Measurements from ENCODE around the gene CFAP74. TPM values are rescaled to one million over a fixed set of nuclear protein-coding genes. Genes with fewer than 3 reads are reported as not detected.

The CFAP74 gene
- total RNA-seq, 2 donors from 2014 or later: under 0.01 TPM; not detected in 1

DNA sequence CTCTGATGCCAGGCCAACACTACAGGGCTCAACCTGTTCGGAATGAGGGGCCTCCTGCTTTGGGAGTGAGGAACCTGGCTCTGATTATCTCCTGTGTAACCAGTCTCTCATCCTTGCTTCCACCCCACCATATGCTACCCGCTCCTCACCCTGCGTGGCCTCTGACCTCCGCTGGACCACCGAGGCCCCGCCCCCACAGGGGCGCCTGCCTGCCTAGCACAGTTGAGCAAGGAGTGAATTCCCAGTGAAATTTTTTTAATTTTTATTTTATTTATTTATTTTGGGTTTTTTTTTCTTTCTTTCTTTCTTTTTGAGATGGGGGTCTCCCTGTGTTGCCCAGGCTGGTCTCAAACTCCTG, 110.8 kb downstream of the CFAP74 start:
- H3K36me3 ChIP-seq (replicated peaks in 1 of 2; ENCODE audit: insufficient read depth in 1 of 2, low read depth in 2 of 2): no peaks in the 10 kb centered on the region
- WGBS, 2 donors: 73 to 85% methylated on average over 7 of the region's 7 CpGs
- H3K27me3 ChIP-seq: no peaks in the 10 kb centered on the region
- no peaks in the 10 kb centered on the region for H3K9me3 ChIP-seq
- DNase-seq (no peak), ATAC-seq (no peak)
- intact Hi-C loops (cut with DNase I): no loop called here
- peaks cover 55% of the 10 kb centered on the region for H3K4me1 ChIP-seq
- no peak overlapping the region for H3K4me3 ChIP-seq
- TF ChIP-seq POLR2A (IDR thresholded peaks at IDR 0.05): no peak
- TF ChIP-seq, protein P1, sequence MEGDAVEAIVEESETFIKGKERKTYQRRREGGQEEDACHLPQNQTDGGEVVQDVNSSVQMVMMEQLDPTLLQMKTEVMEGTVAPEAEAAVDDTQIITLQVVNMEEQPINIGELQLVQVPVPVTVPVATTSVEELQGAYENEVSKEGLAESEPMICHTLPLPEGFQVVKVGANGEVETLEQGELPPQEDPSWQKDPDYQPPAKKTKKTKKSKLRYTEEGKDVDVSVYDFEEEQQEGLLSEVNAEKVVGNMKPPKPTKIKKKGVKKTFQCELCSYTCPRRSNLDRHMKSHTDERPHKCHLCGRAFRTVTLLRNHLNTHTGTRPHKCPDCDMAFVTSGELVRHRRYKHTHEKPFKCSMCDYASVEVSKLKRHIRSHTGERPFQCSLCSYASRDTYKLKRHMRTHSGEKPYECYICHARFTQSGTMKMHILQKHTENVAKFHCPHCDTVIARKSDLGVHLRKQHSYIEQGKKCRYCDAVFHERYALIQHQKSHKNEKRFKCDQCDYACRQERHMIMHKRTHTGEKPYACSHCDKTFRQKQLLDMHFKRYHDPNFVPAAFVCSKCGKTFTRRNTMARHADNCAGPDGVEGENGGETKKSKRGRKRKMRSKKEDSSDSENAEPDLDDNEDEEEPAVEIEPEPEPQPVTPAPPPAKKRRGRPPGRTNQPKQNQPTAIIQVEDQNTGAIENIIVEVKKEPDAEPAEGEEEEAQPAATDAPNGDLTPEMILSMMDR (IDR thresholded peaks at IDR 0.05): no peak
- no peak overlapping the region for H3K27ac ChIP-seq

GRCh38 chr1:1892079-1892762, 111.4 kb downstream of the CFAP74 start:
- Histone ChIP-seq H3K27ac (peak overlapping the region; percentile 76 to 96 (median 86)), H3K9me3 (no peaks in the 10 kb centered on the region), H3K36me3 (replicated peaks in 1 of 2; ENCODE audit: insufficient read depth in 1 of 2, low read depth in 2 of 2) (no peaks in the 10 kb centered on the region), H3K4me3 (peak overlapping the region; percentile 31 to 88), H3K27me3 (no peaks in the 10 kb centered on the region), H3K4me1 (peaks cover 57% of the 10 kb centered on the region)
- DNase-seq (peak in 1 of 4 donors; percentile 29), ATAC-seq (no peak)
- TF ChIP-seq, protein P1 (IDR thresholded peaks at IDR 0.05): no peak
- no peak for TF ChIP-seq POLR2A (IDR thresholded peaks at IDR 0.05)
- WGBS, 2 donors: 23 to 54% methylated on average over 21 of the region's 21 CpGs
- intact Hi-C loops (cut with DNase I): no loop called here

DNA sequence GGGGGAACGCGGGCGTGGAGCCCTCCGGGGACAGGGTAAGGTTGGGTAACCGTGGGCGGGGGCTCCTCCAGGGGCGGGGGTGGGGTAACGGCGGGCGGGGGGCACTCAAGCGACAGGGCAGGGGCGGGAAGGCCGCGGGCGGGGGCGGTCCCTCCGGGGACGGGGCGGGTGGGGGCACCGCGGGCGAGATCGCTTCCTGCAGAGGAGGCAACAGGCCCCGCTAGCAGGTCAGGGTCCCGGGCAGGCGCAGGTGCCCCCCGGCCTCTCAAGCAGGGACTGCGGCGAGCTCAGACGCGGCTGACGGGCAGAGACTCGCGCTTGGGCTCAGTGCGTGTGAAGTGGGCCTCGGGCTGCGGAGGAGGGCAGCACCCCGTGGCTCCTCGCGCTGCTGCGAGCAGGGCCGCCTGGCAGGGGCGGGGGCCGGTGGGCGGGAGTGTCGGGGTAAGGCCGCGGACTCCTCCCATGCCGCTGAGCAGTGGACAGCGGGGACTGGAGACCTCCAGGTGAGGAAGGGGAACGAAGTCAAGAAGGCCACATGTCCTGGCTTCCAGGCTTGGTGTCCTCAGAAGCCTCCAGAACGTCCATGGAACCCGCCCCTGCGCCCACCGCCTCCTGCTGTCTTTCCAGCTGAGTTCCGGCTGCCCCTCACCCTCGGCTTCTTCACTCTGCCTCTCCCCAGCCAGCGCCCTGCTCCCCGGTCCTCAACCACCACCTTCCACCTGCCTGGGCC, 112.1 kb downstream of the CFAP74 start:
- TF ChIP-seq, protein P1 (IDR thresholded peaks at IDR 0.05): no peak
- TF ChIP-seq POLR2A (IDR thresholded peaks at IDR 0.05): peak in 2 of 3 donors; percentile 17 to 76
- H3K27me3 ChIP-seq: no peaks in the 10 kb centered on the region
- H3K4me3 ChIP-seq: peak overlapping the region; percentile 31 to 88
- ATAC-seq (peak; percentile 41), DNase-seq (peak; percentile 55 to 87 (median 80))
- intact Hi-C loops (cut with DNase I): no loop called here
- 1 to 7% methylated on average over 9 to 23 of the region's 59 CpGs for WGBS, 2 donors
- peaks cover 57% of the 10 kb centered on the region for H3K4me1 ChIP-seq
- peak overlapping the region; percentile 76 to 96 (median 86) for H3K27ac ChIP-seq
- no peaks in the 10 kb centered on the region for H3K36me3 ChIP-seq (replicated peaks in 1 of 2; ENCODE audit: insufficient read depth in 1 of 2, low read depth in 2 of 2)
- no peaks in the 10 kb centered on the region for H3K9me3 ChIP-seq

DNA sequence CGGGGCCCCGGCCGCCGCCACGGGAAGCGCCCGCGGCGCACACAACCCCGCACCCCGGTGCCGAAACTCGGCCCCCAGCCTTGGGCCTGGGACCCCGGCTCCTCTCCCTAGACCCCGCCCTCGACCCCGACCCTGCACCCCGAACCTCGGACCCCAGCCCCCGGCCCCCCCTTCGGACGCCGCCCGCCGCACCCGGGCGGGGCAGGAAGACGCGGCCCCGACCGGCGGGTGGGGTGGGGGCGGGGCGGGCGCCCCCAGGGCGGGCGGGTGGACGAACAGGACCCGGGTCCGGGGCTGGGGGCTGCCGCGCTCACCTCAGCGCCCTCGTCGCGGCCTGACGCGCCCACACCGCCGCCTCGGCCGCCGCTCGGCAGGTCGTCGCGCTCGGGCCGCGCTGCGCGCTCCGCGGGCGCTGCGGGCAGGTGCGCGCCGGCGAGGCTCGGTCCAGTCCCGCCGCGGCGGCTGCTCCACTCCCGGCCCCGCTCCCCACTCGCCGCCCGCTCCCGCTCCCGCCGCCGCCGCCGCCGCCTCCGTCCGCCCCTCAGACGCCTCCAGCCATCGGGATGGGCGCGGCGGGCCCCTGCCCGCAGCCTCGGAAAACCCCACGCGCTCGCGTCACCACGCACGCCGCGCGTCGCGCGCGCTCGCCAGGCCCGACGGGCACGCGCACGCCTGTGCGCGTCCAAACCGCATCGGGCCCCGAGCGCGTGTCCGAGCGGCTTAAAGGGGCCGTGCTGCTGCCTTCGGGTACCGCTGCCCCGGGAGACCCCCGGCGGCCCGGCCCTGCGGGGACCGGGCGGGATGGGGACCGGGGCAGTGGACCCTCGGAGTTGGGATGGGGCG, 112.9 kb downstream of the CFAP74 start, which contains the start of gene GNB1:
Gene GNB1 (minus strand): TSS at position 582 of the 843 bp plus-strand sequence. CDS start 65,634 bp downstream, outside the sequence.
- ATAC-seq (peak; percentile 91), DNase-seq (peak; percentile 84 to 89 (median 87))
- intact Hi-C loops (cut with DNase I): no loop called here
- WGBS, 2 donors: 1% methylated on average over 86 of the region's 137 CpGs; no CpG with 5 or more reads in 1 of the 2 donors
- Histone ChIP-seq H3K9me3 (no peaks in the 10 kb centered on the region), H3K36me3 (replicated peaks in 1 of 2; ENCODE audit: insufficient read depth in 1 of 2, low read depth in 2 of 2) (no peaks in the 10 kb centered on the region), H3K4me1 (peaks cover 62% of the 10 kb centered on the region), H3K4me3 (peak within 1 kb of the TSS; percentile 81 to 88), H3K27me3 (no peaks in the 10 kb centered on the region), H3K27ac (peak within 1 kb of the TSS; percentile 76 to 96 (median 86))
- peak in 1 of 3 donors; percentile 49 for TF ChIP-seq POLR2A (IDR thresholded peaks at IDR 0.05)
- TF ChIP-seq, protein P1 (IDR thresholded peaks at IDR 0.05): peak in 1 of 7 experiments; percentile 14
